Measurements from ENCODE around the gene GFPT2. TPM values are rescaled to one million over a fixed set of nuclear protein-coding genes. Genes with fewer than 3 reads are reported as not detected.

Gene GFPT2
- total and polyA plus RNA-seq, 9 of the 15 experiments (the other 6 are each of a cell fraction or from before 2014, with no cell fraction given): 0.07 to 0.14 (median 0.08) TPM; not detected in 6

DNA sequence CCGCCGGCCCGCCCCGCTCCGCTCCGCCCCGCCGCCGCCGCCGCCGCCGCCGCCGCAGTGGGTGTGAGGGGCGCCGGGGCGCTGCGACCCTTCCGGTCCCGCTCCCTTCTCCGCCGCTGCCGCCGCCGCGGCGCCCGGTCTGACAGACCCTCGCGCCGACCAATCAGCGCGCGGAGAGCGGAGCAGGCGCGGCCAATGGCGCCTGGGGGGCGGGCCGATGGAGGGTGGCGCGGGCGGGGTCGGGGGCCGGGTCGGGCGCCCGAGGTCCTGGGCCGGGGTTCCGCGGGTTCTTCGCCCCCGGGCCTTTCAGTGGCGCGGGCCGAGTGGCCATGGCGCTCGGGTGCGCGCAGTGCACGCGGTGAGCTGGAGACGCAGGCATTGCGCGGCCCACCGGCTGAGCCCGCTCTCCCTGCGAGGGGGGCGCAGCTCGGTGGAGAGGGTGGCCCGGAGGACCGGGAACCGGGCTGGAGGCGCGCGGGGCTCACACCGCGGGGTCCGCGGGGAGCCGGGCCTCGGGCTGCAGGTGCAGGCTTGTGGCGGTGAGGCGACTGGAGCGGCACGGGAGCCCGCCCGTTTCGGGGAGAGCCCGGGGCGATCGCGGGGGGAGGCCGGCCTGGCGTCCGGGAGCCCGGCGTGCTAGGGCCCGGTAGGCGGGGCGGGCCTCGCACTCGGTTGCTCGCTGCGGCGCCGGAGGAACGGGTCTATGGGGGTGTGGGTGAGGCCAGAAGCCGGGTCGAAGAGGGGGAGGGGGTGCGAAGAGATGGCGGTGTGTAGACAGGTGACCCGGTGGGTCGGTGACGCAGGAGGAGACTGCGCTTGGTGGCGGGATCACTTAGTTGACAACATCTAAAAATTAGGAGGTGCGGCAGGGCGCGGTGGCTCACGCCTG, 60.9 kb downstream of the GFPT2 start, which contains the start of gene MAPK9 (continued):
- TF ChIP-seq, protein P1, sequence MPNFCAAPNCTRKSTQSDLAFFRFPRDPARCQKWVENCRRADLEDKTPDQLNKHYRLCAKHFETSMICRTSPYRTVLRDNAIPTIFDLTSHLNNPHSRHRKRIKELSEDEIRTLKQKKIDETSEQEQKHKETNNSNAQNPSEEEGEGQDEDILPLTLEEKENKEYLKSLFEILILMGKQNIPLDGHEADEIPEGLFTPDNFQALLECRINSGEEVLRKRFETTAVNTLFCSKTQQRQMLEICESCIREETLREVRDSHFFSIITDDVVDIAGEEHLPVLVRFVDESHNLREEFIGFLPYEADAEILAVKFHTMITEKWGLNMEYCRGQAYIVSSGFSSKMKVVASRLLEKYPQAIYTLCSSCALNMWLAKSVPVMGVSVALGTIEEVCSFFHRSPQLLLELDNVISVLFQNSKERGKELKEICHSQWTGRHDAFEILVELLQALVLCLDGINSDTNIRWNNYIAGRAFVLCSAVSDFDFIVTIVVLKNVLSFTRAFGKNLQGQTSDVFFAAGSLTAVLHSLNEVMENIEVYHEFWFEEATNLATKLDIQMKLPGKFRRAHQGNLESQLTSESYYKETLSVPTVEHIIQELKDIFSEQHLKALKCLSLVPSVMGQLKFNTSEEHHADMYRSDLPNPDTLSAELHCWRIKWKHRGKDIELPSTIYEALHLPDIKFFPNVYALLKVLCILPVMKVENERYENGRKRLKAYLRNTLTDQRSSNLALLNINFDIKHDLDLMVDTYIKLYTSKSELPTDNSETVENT (CRISPR knock-in tag; IDR thresholded peaks at IDR 0.05): peak; percentile 48; the same call in 1 of the 2 replicates
- TF ChIP-seq NR2C2 (CRISPR knock-in tag; IDR thresholded peaks at IDR 0.05): no peak
- TF ChIP-seq NR2C2 (tag; IDR thresholded peaks at IDR 0.05): peak; percentile 77
- no peak for TF ChIP-seq ZFP36 (IDR thresholded peaks at IDR 0.05; ENCODE audit: low read depth, low read length, partially characterized antibody)
- peak; percentile 27 for TF ChIP-seq HNRNPLL (IDR thresholded peaks at IDR 0.05; ENCODE audit: low read depth, low read length, poor library complexity, severe bottlenecking)
- TF ChIP-seq ZNF263 (CRISPR knock-in tag; IDR thresholded peaks at IDR 0.05; ENCODE audit: borderline replicate concordance): peak; percentile 25; the same call in 1 of the 2 replicates
- TF ChIP-seq, protein P2, sequence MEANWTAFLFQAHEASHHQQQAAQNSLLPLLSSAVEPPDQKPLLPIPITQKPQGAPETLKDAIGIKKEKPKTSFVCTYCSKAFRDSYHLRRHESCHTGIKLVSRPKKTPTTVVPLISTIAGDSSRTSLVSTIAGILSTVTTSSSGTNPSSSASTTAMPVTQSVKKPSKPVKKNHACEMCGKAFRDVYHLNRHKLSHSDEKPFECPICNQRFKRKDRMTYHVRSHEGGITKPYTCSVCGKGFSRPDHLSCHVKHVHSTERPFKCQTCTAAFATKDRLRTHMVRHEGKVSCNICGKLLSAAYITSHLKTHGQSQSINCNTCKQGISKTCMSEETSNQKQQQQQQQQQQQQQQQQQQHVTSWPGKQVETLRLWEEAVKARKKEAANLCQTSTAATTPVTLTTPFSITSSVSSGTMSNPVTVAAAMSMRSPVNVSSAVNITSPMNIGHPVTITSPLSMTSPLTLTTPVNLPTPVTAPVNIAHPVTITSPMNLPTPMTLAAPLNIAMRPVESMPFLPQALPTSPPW (CRISPR knock-in tag; IDR thresholded peaks at IDR 0.05): peak; percentile 95
- TF ChIP-seq, protein P3, sequence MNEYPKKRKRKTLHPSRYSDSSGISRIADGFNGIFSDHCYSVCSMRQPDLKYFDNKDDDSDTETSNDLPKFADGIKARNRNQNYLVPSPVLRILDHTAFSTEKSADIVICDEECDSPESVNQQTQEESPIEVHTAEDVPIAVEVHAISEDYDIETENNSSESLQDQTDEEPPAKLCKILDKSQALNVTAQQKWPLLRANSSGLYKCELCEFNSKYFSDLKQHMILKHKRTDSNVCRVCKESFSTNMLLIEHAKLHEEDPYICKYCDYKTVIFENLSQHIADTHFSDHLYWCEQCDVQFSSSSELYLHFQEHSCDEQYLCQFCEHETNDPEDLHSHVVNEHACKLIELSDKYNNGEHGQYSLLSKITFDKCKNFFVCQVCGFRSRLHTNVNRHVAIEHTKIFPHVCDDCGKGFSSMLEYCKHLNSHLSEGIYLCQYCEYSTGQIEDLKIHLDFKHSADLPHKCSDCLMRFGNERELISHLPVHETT (CRISPR knock-in tag; conservative IDR thresholded peaks at IDR 0.05 in 1 of 2, IDR thresholded peaks at IDR 0.05 in 1 of 2): peak; percentile 74 to 90; a peak in 2 of 4 replicates
- TF ChIP-seq NR3C1 (CRISPR knock-in tag; IDR thresholded peaks at IDR 0.05): peak; percentile 30; the same call in 1 of the 2 replicates
- TF ChIP-seq TAF9B (IDR thresholded peaks at IDR 0.05; ENCODE audit: partially characterized antibody): no peak
- peak; percentile 4 for TF ChIP-seq CREM (IDR thresholded peaks at IDR 0.05; ENCODE audit: low read depth)
- no peak for TF ChIP-seq MIER1 (IDR thresholded peaks at IDR 0.05; ENCODE audit: low read depth)
- TF ChIP-seq JUN (IDR thresholded peaks at IDR 0.05; ENCODE audit: borderline replicate concordance, low read depth, low read length): no peak
- TF ChIP-seq JUN (CRISPR knock-in tag; IDR thresholded peaks at IDR 0.05; ENCODE audit: borderline replicate concordance): 0 out of 2 replicates have a peak, but pooled peaks have one; percentile 23
- 0 out of 2 replicates have a peak, but pooled peaks have one; percentile 13 for TF ChIP-seq ZNF12 (CRISPR knock-in tag; IDR thresholded peaks at IDR 0.05)
- TF ChIP-seq, protein P4, sequence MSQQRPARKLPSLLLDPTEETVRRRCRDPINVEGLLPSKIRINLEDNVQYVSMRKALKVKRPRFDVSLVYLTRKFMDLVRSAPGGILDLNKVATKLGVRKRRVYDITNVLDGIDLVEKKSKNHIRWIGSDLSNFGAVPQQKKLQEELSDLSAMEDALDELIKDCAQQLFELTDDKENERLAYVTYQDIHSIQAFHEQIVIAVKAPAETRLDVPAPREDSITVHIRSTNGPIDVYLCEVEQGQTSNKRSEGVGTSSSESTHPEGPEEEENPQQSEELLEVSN (IDR thresholded peaks at IDR 0.05; ENCODE audit: borderline replicate concordance in 1 of 2, extremely low read depth in 1 of 2, insufficient read depth in 1 of 2, insufficient read length in 1 of 2, low read depth in 1 of 2, low read length in 1 of 2, poor library complexity in 1 of 2, severe bottlenecking in 1 of 2): peak in 1 of 2 experiments; percentile 43

All from K562 (cell line).